Colon (tissue), 2 donors: ENCODE data around the gene KRT76.

Experiments
- FAIRE-seq: peaks from 2 replicates; lab custom pipeline; 2012; peaks lifted over from hg19 to GRCh38; lab: Jason Lieb, UNC
- donor health status: control.
- donor health status: control.

The KRT76 gene

GRCh38 chr12:52813203-52813819, 36.2 kb upstream of the KRT76 start:
- no peak for FAIRE-seq

GRCh38 chr12:52812749-52813148, 35.6 kb upstream of the KRT76 start:
- FAIRE-seq = no peak

- no peak for FAIRE-seq
Measured at GRCh38 chr12:52812073-52812400, 34.9 kb upstream of the KRT76 start.

GRCh38 chr12:52811191-52812072, 34.3 kb upstream of the KRT76 start:
- no peak for FAIRE-seq

GRCh38 chr12:52810554-52810953, 33.4 kb upstream of the KRT76 start:
- FAIRE-seq = no peak

GRCh38 chr12:52809166-52809565, 32.0 kb upstream of the KRT76 start:
- no peak for FAIRE-seq

GRCh38 chr12:52808573-52809160, 31.5 kb upstream of the KRT76 start:
- no peak for FAIRE-seq

GRCh38 chr12:52807544-52808470, 30.7 kb upstream of the KRT76 start:
- no peak for FAIRE-seq

- no peak for FAIRE-seq
Measured at GRCh38 chr12:52806821-52807543, 29.8 kb upstream of the KRT76 start.

- no peak for FAIRE-seq
Measured at GRCh38 chr12:52806169-52806811, 29.1 kb upstream of the KRT76 start.

- no peak for FAIRE-seq
Measured at GRCh38 chr12:52805739-52806138, 28.6 kb upstream of the KRT76 start.

- FAIRE-seq = no peak
Measured at GRCh38 chr12:52805000-52805399, 27.9 kb upstream of the KRT76 start.

- FAIRE-seq = no peak
Measured at GRCh38 chr12:52802442-52802841, 25.3 kb upstream of the KRT76 start.

- FAIRE-seq = no peak
Measured at GRCh38 chr12:52801773-52802172, 24.6 kb upstream of the KRT76 start.

GRCh38 chr12:52800259-52800917, 23.2 kb upstream of the KRT76 start:
- no peak for FAIRE-seq

GRCh38 chr12:52799505-52800211, 22.5 kb upstream of the KRT76 start:
- no peak for FAIRE-seq

GRCh38 chr12:52798671-52799504, 21.7 kb upstream of the KRT76 start:
- no peak for FAIRE-seq

- no peak for FAIRE-seq
Measured at GRCh38 chr12:52798003-52798670, 21.0 kb upstream of the KRT76 start.
